ENCODE results near the gene VIM. TPM values are rescaled to one million over a fixed set of nuclear protein-coding genes. Genes with fewer than 3 reads are reported as not detected.

Gene VIM
- total RNA-seq: 73.8 TPM

GRCh38 chr10:17228091-17229015 lies at the start of gene VIM:
TSS of gene VIM (plus strand) at chr10:17228241. CDS start at chr10:17229423, 1,182 bp downstream.
- ATAC-seq: peak; percentile 70

GRCh38 chr10:17179002-17179401 lies 49.0 kb upstream of the VIM start:
- ATAC-seq: no peak

GRCh38 chr10:17181110-17181509 lies 46.9 kb upstream of the VIM start:
- ATAC-seq: no peak

DNA sequence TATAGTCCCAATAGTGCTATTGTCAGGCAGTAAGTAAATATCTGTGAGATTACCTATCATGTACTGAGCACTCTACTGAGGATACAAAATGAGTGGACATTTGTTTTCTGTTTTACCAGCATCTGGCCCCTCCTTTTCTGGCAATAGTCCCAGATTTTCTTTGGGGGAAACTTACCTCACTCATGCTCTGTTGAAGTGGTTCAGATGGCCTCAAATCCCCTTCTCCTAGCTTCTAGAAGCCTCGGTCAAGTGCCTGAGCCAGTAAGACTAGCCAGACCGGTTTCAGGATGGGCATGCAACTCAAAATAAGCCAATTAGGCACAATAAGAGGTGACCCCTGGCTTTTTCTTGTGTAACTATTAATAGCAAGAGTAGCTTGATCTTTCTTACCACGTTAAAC lies 46.3 kb upstream of the VIM start:
- no peak for ATAC-seq

DNA sequence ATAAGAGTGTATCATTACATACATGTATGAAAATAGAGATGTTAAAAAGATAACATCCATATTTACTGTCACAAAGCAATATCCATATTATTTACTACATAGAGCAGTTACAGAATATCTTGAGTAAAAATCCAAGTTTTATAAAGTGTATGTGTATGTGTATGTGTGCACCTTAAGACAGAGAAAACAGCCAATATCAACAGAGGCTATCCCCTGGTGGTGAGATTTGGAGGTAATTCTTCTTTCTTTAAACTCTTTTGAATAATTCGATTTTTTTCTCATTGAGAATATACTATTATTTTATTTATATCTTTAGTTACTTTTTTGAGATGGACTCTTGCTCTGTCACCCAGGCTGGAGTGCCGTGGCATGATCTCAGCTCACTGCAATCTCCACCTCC lies 44.9 kb upstream of the VIM start:
- no peak for ATAC-seq

DNA sequence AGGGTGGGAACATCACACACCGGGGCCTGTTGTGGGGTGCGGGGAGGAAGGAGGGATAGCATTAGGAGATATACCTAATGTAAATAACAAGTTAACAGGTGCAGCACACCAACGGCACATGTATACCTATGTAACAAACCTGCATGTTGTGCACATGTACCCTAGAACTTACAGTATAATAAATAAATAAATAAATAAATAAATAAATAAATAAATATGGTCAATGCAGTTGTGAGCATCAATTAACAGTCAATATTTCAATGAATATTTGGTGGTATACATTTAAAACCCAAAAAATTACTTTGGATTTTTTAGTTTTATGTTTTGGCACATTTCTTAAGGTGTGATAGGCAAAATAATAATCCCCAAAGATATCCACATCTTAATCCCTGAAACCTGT lies 42.2 kb upstream of the VIM start:
- no peak for ATAC-seq

DNA sequence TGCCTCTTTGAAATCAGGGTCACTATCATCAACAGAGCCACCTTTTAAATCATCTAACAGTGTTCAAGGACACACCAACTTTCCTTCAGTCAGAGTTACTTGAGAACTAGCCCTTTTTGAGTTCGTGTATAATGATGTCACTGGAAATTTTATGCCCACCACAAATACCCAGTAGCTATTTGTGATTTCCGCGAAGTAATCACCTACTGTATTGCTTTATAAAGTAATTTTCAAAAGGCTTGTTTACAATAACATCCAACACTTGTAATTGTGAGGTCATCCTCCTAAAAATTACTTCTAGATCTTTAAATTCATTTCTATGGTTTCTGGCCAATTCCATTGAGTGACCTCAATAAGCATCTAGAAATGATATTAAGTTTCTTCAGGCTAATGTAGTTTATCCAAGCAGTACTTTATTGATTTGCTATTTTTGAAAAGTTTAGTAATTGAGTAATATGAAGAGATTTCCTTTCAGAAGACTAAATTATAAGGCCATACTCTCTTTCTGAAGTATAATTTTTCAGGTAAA lies 39.3 kb upstream of the VIM start:
- no peak for ATAC-seq

DNA sequence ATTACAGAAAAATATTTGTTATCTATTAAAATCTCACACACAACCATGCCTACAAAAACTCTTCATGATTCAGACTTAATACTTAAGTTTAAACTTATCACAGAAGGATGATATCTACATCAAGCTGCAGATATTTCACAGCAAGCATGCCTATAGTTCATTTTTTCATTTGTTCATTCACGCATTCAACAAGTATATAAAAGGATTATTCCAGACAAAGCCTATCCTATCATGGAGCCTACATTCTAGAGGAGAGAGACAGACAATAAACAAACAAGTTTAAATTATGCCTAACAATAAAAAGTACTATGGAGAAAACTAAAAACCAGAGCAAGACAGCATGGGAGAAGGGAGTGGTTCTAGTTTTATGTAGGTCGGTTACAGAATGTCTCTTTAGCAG lies 37.4 kb upstream of the VIM start:
- no peak for ATAC-seq

GRCh38 chr10:17195083-17195482 lies 33.0 kb upstream of the VIM start:
- ATAC-seq: no peak

GRCh38 chr10:17196045-17196444 lies 32.0 kb upstream of the VIM start:
- ATAC-seq: peak; percentile 88

DNA sequence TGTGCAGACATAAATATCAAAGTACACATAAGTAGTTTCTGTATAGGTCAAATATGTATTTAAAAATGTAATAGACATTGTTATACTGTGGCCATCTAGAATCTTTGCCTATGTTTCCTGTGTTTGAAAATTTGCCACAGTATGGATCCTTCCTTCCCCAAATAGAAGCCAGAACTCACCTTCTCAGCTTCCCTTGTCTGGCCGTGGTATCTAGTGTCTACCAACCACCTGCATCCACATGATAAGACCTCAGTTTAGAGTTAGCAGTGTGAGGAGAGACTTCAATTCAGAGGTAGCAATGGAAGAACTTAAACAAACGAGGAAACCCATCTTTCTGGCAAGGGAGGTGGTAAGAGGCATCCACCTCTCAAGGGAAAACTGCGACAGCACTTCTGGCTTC lies 31.5 kb upstream of the VIM start:
- no peak for ATAC-seq

- ATAC-seq: no peak
Observed at GRCh38 chr10:17199351-17199804, 28.7 kb upstream of the VIM start.

- no peak for ATAC-seq
Observed at GRCh38 chr10:17200001-17200911, 27.8 kb upstream of the VIM start.

- peak; percentile 99 for ATAC-seq
Observed at GRCh38 chr10:17200912-17201793, 26.9 kb upstream of the VIM start, which contains the start of gene TRDMT1. TSS of gene TRDMT1 (minus strand) at chr10:17201672. CDS start at chr10:17201634, 38 bp downstream.

DNA sequence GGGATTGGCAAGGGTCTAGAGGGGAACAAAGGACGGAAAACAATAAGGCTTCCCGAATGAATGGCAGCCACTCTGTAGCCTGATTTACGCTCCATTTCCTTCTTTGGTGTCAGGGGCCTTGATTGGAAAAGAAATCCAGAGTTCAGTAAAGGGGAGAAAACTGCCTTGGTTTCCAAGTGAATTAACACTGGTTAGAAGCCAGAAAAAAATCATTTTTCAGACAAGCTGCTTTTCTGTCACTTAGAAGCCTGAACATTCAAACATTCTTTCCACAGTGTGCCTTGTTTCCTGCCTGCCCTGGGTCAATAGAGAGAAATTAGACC lies 26.3 kb upstream of the VIM start:
- ATAC-seq: no peak

DNA sequence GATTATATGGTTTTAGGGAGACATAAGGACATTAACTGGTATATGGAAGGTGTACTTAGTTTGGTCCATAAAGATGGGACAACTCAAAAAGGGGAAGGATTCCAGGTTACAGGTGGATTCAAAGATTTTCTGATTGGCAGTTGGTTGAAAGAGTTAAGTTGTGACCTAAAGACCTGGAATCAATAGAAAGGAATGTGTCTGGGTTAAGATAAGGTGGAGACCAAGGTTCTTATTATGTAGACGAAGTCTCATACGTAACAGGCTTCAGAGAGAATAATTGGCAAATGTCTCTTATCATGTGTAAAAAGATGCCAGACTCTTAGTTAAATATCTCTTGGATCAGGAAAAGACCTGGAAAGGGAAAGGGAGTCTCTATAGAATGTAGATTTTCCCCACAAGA lies 25.5 kb upstream of the VIM start:
- ATAC-seq: no peak

- ATAC-seq: no peak
Observed at GRCh38 chr10:17202999-17203398, 25.0 kb upstream of the VIM start.

DNA sequence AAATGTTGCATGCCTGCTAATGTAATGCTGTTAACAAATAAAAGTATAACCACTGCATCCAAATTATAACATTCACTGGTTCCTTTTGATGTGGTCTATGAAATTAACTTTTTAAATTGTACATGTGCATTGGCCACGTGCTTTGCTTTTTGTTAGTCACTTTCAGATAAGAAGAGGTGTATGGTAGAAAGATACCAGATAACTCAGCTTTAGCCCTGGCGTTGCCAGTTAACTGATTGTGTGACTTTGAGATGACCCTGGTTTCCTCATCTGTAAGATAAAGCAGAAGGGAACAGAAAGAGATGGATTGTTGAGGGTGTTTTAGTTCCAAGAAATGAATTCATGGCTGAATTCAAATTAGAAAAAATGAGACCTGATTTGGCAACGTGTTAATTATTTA lies 24.6 kb upstream of the VIM start:
- no peak for ATAC-seq

- ATAC-seq: peak; percentile 59
Observed at GRCh38 chr10:17206210-17206709, 21.8 kb upstream of the VIM start.

DNA sequence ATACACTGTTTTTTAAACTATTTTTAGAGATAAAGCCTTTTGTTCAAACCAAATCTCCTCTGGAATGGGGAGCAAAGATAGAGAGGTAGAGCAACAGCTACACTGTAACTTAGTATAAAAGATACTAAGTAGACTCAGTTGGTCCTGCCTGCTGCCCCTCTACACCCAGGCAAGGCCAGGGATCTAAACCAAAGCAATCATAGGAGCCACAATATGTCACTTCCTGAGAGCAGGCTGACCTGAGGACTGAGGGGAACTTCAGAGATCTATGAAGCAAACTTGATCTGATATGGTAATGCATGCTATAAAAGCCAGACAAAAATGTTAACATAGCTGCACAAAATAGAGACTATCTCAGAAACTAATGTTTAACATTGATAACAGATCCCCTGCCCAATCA lies 19.6 kb upstream of the VIM start:
- no peak for ATAC-seq

DNA sequence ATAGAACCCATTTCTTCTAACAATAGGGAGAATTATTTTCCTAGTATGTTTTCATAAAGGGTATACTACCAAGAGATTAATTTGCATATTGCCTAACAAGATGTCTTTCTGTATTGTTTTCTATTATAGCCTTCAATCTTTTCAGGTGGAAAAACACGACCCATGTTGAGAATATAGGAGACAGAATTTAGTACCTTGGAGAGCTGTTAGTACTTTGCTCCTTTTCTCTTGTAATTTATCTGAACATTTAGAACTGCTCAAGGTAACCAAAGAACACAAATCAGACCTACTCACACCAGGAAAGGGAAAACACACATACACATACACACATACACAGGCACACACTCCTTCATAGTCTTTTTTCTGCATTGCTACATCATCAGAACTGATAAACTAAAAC lies 18.7 kb upstream of the VIM start:
- ATAC-seq: no peak

DNA sequence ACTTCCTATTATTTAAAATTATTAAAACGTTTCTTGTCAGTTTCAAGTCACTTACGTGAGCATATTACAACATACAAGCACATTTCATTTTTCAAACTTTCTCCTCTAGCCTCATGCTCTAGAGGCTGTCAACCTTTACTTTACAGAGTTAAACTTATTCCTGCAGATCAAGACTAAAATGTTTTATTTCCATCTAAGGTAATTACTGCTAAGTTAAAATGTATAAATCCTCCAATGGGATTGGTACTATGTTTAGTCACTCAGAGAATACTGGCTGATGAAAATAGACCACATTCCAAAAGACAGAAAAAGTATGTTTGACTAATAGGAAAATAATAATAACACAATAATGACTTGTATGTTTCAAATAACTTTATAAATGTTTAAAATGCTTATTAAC lies 18.2 kb upstream of the VIM start:
- no peak for ATAC-seq
